C1 segment of cervical spinal cord (tissue), 14 donors: ENCODE results near the gene ZBTB45.

ENCODE experiments used
- DNase-seq, 14 donors: peaks; one replicate each; lab custom pipeline; 2025; lab: John Stamatoyannopoulos, UW

Gene ZBTB45

GRCh38 chr19:58538257-58539168 lies 18.9 kb upstream of the ZBTB45 start:
- no peak for DNase-seq

- no peak for DNase-seq
Observed at GRCh38 chr19:58536852-58537798, 17.5 kb upstream of the ZBTB45 start.

- DNase-seq, result no peak
Observed at GRCh38 chr19:58535857-58536256, 16.2 kb upstream of the ZBTB45 start.

GRCh38 chr19:58531034-58531840 lies 11.6 kb upstream of the ZBTB45 start:
- DNase-seq, result no peak

GRCh38 chr19:58529405-58529804 lies 9.8 kb upstream of the ZBTB45 start:
- no peak for DNase-seq

- DNase-seq, result no peak
Observed at GRCh38 chr19:58522709-58523108, 3.1 kb upstream of the ZBTB45 start.

GRCh38 chr19:58521651-58522050 lies 2.0 kb upstream of the ZBTB45 start:
- no peak for DNase-seq

GRCh38 chr19:58520257-58520599 lies 618 bp upstream of the ZBTB45 start:
- DNase-seq, result no peak

- peak in 11 of 14 donors; percentile 25 to 71 (median 48) for DNase-seq
Observed at GRCh38 chr19:58519087-58519354, 589 bp downstream of the ZBTB45 start.

- DNase-seq, result no peak
Observed at GRCh38 chr19:58518256-58519086, 1.1 kb downstream of the ZBTB45 start.

- no peak for DNase-seq
Observed at GRCh38 chr19:58516964-58517833, 2.4 kb downstream of the ZBTB45 start.

GRCh38 chr19:58516246-58516836 lies 3.3 kb downstream of the ZBTB45 start:
- no peak for DNase-seq

GRCh38 chr19:58515259-58515658 lies 4.4 kb downstream of the ZBTB45 start:
- no peak for DNase-seq

GRCh38 chr19:58514564-58515022 lies 5.0 kb downstream of the ZBTB45 start:
- DNase-seq, result no peak

- DNase-seq, result peak in 13 of 14 donors; percentile 7 to 78 (median 55)
Observed at GRCh38 chr19:58513694-58514563, 5.7 kb downstream of the ZBTB45 start.

GRCh38 chr19:58513213-58513693 lies 6.4 kb downstream of the ZBTB45 start:
- no peak for DNase-seq

GRCh38 chr19:58511353-58512208 lies 8.0 kb downstream of the ZBTB45 start, which contains the start of gene SLC27A5:
Gene SLC27A5, minus strand, starts transcription at chr19:58511992. Its CDS starts 37 bp downstream, at chr19:58511955.
- DNase-seq, result no peak
